Testis (tissue), 3 donors: ENCODE data around the gene PRUNE2. TPM values are rescaled to one million over a fixed set of nuclear protein-coding genes. Genes with fewer than 3 reads are reported as not detected.
A peak's percentile ranks its signal among the peaks of the same experiment; 100 is the strongest.

ENCODE experiments used
- DNase-seq: peaks from one replicate; pipeline ENCODE4 v3.0.0-alpha.2; 2019
- H3K27ac ChIP-seq, 2 donors: fragments of 200-600 bp; sonication (generic); one replicate each; pipeline ENCODE4 v1.5.1; 2019
- H3K27me3 ChIP-seq: fragments of 200-600 bp; sonication (generic); one replicate; pipeline ENCODE4 v1.5.1; 2019
- H3K36me3 ChIP-seq: fragments of 200-600 bp; sonication (generic); one replicate; pipeline ENCODE4 v1.5.1; 2017; ENCODE audit warnings: low read depth; ENCODE audit errors: missing control alignments
- H3K4me1 ChIP-seq: fragments of 200-600 bp; sonication (generic); one replicate; pipeline ENCODE4 v1.5.1; 2019
- H3K4me3 ChIP-seq, 2 donors: fragments of 200-600 bp; sonication (generic); one replicate each; pipeline ENCODE4 v1.5.1; 2017 to 2019
- H3K9me3 ChIP-seq: fragments of 200-600 bp; sonication (generic); one replicate; pipeline ENCODE4 v1.5.1; 2017
- CTCF ChIP-seq, 3 experiments: fragments of 450-650 bp in 2 of 3; fragments of 200-600 bp in 1 of 3; sonication (generic) in 1 of 3; IDR thresholded peaks; one replicate each; pipeline ENCODE4 v1.5.1; 2016 to 2019; ENCODE audit warnings: antibody characterized with exemption in 3 of 3, mild to moderate bottlenecking in 2 of 3, moderate library complexity in 1 of 3
- POLR2A ChIP-seq: fragments of 450-650 bp; IDR thresholded peaks from one replicate; pipeline ENCODE4 v1.6.1; 2017; ENCODE audit warnings: antibody characterized with exemption, mild to moderate bottlenecking, moderate library complexity
- whole genome bisulfite sequencing, 2 donors: methylation state at CpG; one replicate each; pipeline ENCODE4 v1.1.5; 2018; 5-methylcytosine and 5-hydroxymethylcytosine counted together
- intact Hi-C: fragments of 100-400 bp; cut with DNase I; formaldehyde crosslinking; loops from one replicate; pipeline ENCODE4 v1.15.1; 2023; ENCODE audit warnings: low total_unique reads
- polyA plus RNA-seq: library from polyadenylated mRNA; stranded (reverse); fragments of 350-450 nt; fragmentation: Illumina TruSeq; extraction: RNeasy Lipid Tissue Mini Kit (QIAGEN cat#74804); gene quantifications from one replicate; pipeline ENCODE4 v1.2.3, GENCODE V29; 2014; ENCODE audit warnings: low read depth, low replicate concordance; ENCODE audit not compliant: insufficient read depth
- total RNA-seq, 2 donors: library from RNA; depleted of rRNA; stranded (reverse); fragments of >200 nt; gene quantifications; one replicate each; pipeline ENCODE4 v1.2.3, GENCODE V29; 2016

The PRUNE2 gene
- total and polyA plus RNA-seq, 3 donors from 2014 or later, result 15.8 to 19.3 (median 17.2) TPM

- Histone ChIP-seq H3K4me1 (peaks cover 11% of the 10 kb centered on the region), H3K27ac (no peak overlapping the region), H3K36me3 (no peaks in the 10 kb centered on the region), H3K27me3 (no peaks in the 10 kb centered on the region), H3K4me3 (no peak overlapping the region), H3K9me3 (no peaks in the 10 kb centered on the region)
- peak; percentile 35 for DNase-seq
- TF ChIP-seq POLR2A (no peak), CTCF (IDR thresholded peaks at IDR 0.05) (no peak)
- 22 to 31% methylated on average over 8 of the region's 8 CpGs for WGBS, 2 donors
- intact Hi-C loops, result no loop called here
Measured at GRCh38 chr9:76615177-76615603, 290.7 kb downstream of the PRUNE2 start.

GRCh38 chr9:76613974-76614373, 291.9 kb downstream of the PRUNE2 start:
- intact Hi-C loops, result no loop called here
- TF ChIP-seq POLR2A, result no peak
- no peak for TF ChIP-seq CTCF (IDR thresholded peaks at IDR 0.05)
- peaks cover 11% of the 10 kb centered on the region for H3K4me1 ChIP-seq
- H3K36me3 ChIP-seq, result no peaks in the 10 kb centered on the region
- 86 to 92% methylated on average over 4 of the region's 4 CpGs for WGBS, 2 donors
- no peak for DNase-seq
- no peaks in the 10 kb centered on the region for H3K9me3 ChIP-seq
- H3K27ac ChIP-seq, result no peak overlapping the region
- H3K4me3 ChIP-seq, result no peak overlapping the region
- no peaks in the 10 kb centered on the region for H3K27me3 ChIP-seq

- WGBS, 2 donors, result 90 to 92% methylated on average over 8 of the region's 8 CpGs
- Histone ChIP-seq H3K9me3 (no peaks in the 10 kb centered on the region), H3K27ac (no peak overlapping the region), H3K4me3 (no peak overlapping the region), H3K4me1 (peaks cover 8% of the 10 kb centered on the region), H3K27me3 (no peaks in the 10 kb centered on the region), H3K36me3 (no peaks in the 10 kb centered on the region)
- intact Hi-C loops, result no loop called here
- no peak for DNase-seq
- TF ChIP-seq POLR2A (no peak), CTCF (IDR thresholded peaks at IDR 0.05) (no peak)
Measured at GRCh38 chr9:76613150-76613781, 292.6 kb downstream of the PRUNE2 start.

- DNase-seq, result no peak
- no peak for TF ChIP-seq CTCF (IDR thresholded peaks at IDR 0.05)
- no peak for TF ChIP-seq POLR2A
- Histone ChIP-seq H3K27me3 (no peaks in the 10 kb centered on the region), H3K9me3 (no peaks in the 10 kb centered on the region), H3K36me3 (no peaks in the 10 kb centered on the region), H3K27ac (no peak overlapping the region), H3K4me3 (no peak overlapping the region), H3K4me1 (no peaks in the 10 kb centered on the region)
- WGBS, 2 donors, result 60 to 73% methylated on average over 5 of the region's 5 CpGs
- intact Hi-C loops, result no loop called here
Measured at GRCh38 chr9:76610011-76610352, 295.9 kb downstream of the PRUNE2 start.
